ENCODE measurements around the gene DNASE1L1.

The DNASE1L1 gene

GRCh38 chrX:154378799-154379568, 30.1 kb downstream of the DNASE1L1 start, which contains the start of gene EMD:
EMD (plus strand) TSS chrX:154379295; CDS start chrX:154379485, 190 bp downstream.
- H3K9me3 Mint-ChIP-seq = no peaks in the 10 kb centered on the region
- peaks cover 50% of the 10 kb centered on the region for H3K36me3 Mint-ChIP-seq (ENCODE audit: insufficient read depth)
- peak; percentile 75 for ATAC-seq (replicated peaks)

GRCh38 chrX:154378059-154378798, 30.8 kb downstream of the DNASE1L1 start:
- Mint-ChIP-seq H3K27me3 (no peaks in the 10 kb centered on the region), H3K27ac (peak overlapping the region; percentile 94 to 96), H3K4me3 (peak overlapping the region; percentile 43 to 82), H3K9me3 (no peaks in the 10 kb centered on the region), H3K4me1 (ENCODE audit: low read depth in 2 of 2) (peaks cover 14 to 16% of the 10 kb centered on the region in 2 donors), H3K36me3 (ENCODE audit: insufficient read depth) (peaks cover 45% of the 10 kb centered on the region)
- peak in 2 of 3 experiments; percentile 41 to 91 for DNase-seq
- peak; percentile 5 for ATAC-seq (replicated peaks)

More at GRCh38 chrX:154378799-154379568, 30.1 kb downstream of the DNASE1L1 start, which contains the start of gene EMD:
- Mint-ChIP-seq H3K27ac (peak within 1 kb of the TSS; percentile 94 to 96), H3K4me3 (peak within 1 kb of the TSS; percentile 79 to 82), H3K27me3 (no peaks in the 10 kb centered on the region), H3K4me1 (ENCODE audit: low read depth in 2 of 2) (peaks cover 12% of the 10 kb centered on the region in 2 donors)
- DNase-seq = peak; percentile 92 to 93 (median 93)

GRCh38 chrX:154376774-154377173, 32.3 kb downstream of the DNASE1L1 start:
- Mint-ChIP-seq H3K27me3 (no peaks in the 10 kb centered on the region), H3K36me3 (ENCODE audit: insufficient read depth) (peaks cover 44% of the 10 kb centered on the region), H3K27ac (no peak overlapping the region), H3K4me3 (peak overlapping the region in 1 of 2 donors; percentile 8), H3K9me3 (no peaks in the 10 kb centered on the region), H3K4me1 (ENCODE audit: low read depth in 2 of 2) (peaks cover 17 to 23% of the 10 kb centered on the region in 2 donors)
- ATAC-seq (replicated peaks) = no peak
- DNase-seq = no peak

GRCh38 chrX:154375156-154375504, 33.9 kb downstream of the DNASE1L1 start:
- ATAC-seq (replicated peaks) = no peak
- Mint-ChIP-seq H3K27me3 (no peaks in the 10 kb centered on the region), H3K4me1 (ENCODE audit: low read depth in 2 of 2) (peaks cover 11 to 14% of the 10 kb centered on the region in 2 donors), H3K27ac (peak overlapping the region in 1 of 2 donors; percentile 49), H3K36me3 (ENCODE audit: insufficient read depth) (peaks cover 40% of the 10 kb centered on the region), H3K4me3 (peak overlapping the region; percentile 18 to 19), H3K9me3 (no peaks in the 10 kb centered on the region)
- DNase-seq = no peak

GRCh38 chrX:154374313-154375155, 34.5 kb downstream of the DNASE1L1 start, which contains the start of gene FLNA:
FLNA (minus strand) TSS chrX:154374634; CDS start chrX:154371245, 3,389 bp downstream.
- no peak for ATAC-seq (replicated peaks)
- peaks cover 43% of the 10 kb centered on the region for H3K36me3 Mint-ChIP-seq (ENCODE audit: insufficient read depth)
- peak within 1 kb of the TSS; percentile 49 to 55 for H3K27ac Mint-ChIP-seq
- peak within 1 kb of the TSS; percentile 71 to 86 for H3K4me3 Mint-ChIP-seq
- H3K9me3 Mint-ChIP-seq = no peaks in the 10 kb centered on the region
- H3K27me3 Mint-ChIP-seq = no peaks in the 10 kb centered on the region
- peaks cover 8 to 10% of the 10 kb centered on the region in 2 donors for H3K4me1 Mint-ChIP-seq (ENCODE audit: low read depth in 2 of 2)
- no peak for DNase-seq

- ATAC-seq (replicated peaks) (no peak), DNase-seq (no peak)
- peaks cover 8 to 10% of the 10 kb centered on the region in 2 donors for H3K4me1 Mint-ChIP-seq (ENCODE audit: low read depth in 2 of 2)
- peaks cover 45% of the 10 kb centered on the region for H3K36me3 Mint-ChIP-seq (ENCODE audit: insufficient read depth)
- peak overlapping the region in 1 of 2 donors; percentile 55 for H3K27ac Mint-ChIP-seq
- no peaks in the 10 kb centered on the region for H3K9me3 Mint-ChIP-seq
- H3K27me3 Mint-ChIP-seq = no peaks in the 10 kb centered on the region
- peak overlapping the region; percentile 71 to 86 for H3K4me3 Mint-ChIP-seq
Observed at GRCh38 chrX:154373340-154374306, 35.4 kb downstream of the DNASE1L1 start.

GRCh38 chrX:154372612-154373022, 36.4 kb downstream of the DNASE1L1 start:
- DNase-seq (peak in 2 of 3 experiments; percentile 37 to 44), ATAC-seq (replicated peaks) (peak; percentile 11)
- peaks cover 50% of the 10 kb centered on the region for H3K36me3 Mint-ChIP-seq (ENCODE audit: insufficient read depth)
- H3K4me3 Mint-ChIP-seq = peak overlapping the region; percentile 86 to 92
- H3K9me3 Mint-ChIP-seq = no peaks in the 10 kb centered on the region
- peak overlapping the region; percentile 92 to 96 for H3K27ac Mint-ChIP-seq
- no peaks in the 10 kb centered on the region for H3K27me3 Mint-ChIP-seq
- H3K4me1 Mint-ChIP-seq (ENCODE audit: low read depth in 2 of 2) = peaks cover 14 to 16% of the 10 kb centered on the region in 2 donors

GRCh38 chrX:154371789-154372300, 37.2 kb downstream of the DNASE1L1 start:
- no peaks in the 10 kb centered on the region for H3K27me3 Mint-ChIP-seq
- peaks cover 11 to 16% of the 10 kb centered on the region in 2 donors for H3K4me1 Mint-ChIP-seq (ENCODE audit: low read depth in 2 of 2)
- peak overlapping the region; percentile 86 to 92 for H3K4me3 Mint-ChIP-seq
- H3K36me3 Mint-ChIP-seq (ENCODE audit: insufficient read depth) = peaks cover 56% of the 10 kb centered on the region
- peak overlapping the region; percentile 92 to 96 for H3K27ac Mint-ChIP-seq
- DNase-seq (no peak), ATAC-seq (replicated peaks) (no peak)
- H3K9me3 Mint-ChIP-seq = no peaks in the 10 kb centered on the region

GRCh38 chrX:154371017-154371788, 37.9 kb downstream of the DNASE1L1 start:
- Mint-ChIP-seq H3K9me3 (no peaks in the 10 kb centered on the region), H3K27me3 (no peaks in the 10 kb centered on the region), H3K4me3 (peak overlapping the region; percentile 86 to 92), H3K36me3 (ENCODE audit: insufficient read depth) (peaks cover 62% of the 10 kb centered on the region), H3K27ac (peak overlapping the region; percentile 77 to 98), H3K4me1 (ENCODE audit: low read depth in 2 of 2) (peaks cover 13 to 16% of the 10 kb centered on the region in 2 donors)
- ATAC-seq (replicated peaks) (peak; percentile 48), DNase-seq (peak; percentile 86)

- Mint-ChIP-seq H3K27ac (peak overlapping the region; percentile 95 to 98), H3K4me3 (peak overlapping the region; percentile 86 to 92), H3K4me1 (ENCODE audit: low read depth in 2 of 2) (peaks cover 13 to 16% of the 10 kb centered on the region in 2 donors), H3K27me3 (no peaks in the 10 kb centered on the region), H3K36me3 (ENCODE audit: insufficient read depth) (peaks cover 70% of the 10 kb centered on the region), H3K9me3 (no peaks in the 10 kb centered on the region)
- DNase-seq (no peak), ATAC-seq (replicated peaks) (no peak)
Observed at GRCh38 chrX:154370300-154371016, 38.6 kb downstream of the DNASE1L1 start.

Measured in effector memory CD8-positive, alpha-beta T cell (primary cell).